GM12865 (cell line): Measurements from ENCODE around the gene FAM120AOS.

ENCODE experiments used
- DNase-seq: peaks from one replicate; pipeline ENCODE4 v3.0.0; 2010; ENCODE audit warnings: low read depth
- H3K4me3 ChIP-seq: 2 replicates; pipeline ENCODE4 v1.5.1; 2011; ENCODE audit warnings: mild to moderate bottlenecking, low read depth, low read length, control low read depth
- CTCF ChIP-seq: IDR thresholded peaks from 2 replicates; pipeline ENCODE4 v1.5.1; 2011; ENCODE audit warnings: low read length, control low read depth, low read depth, inconsistent platforms; ENCODE audit not compliant: insufficient read depth; ENCODE audit errors: missing control alignments

Gene FAM120AOS

GRCh38 chr9:93453047-93453914, at the start of gene FAM120AOS:
Gene FAM120AOS, minus strand, starts transcription at chr9:93453581. Its CDS starts 872 bp downstream, at chr9:93452709.
- TF ChIP-seq CTCF: no peak

GRCh38 chr9:93501406-93501805, 48.0 kb upstream of the FAM120AOS start:
- no peak for DNase-seq
- no peak for TF ChIP-seq CTCF
- H3K4me3 ChIP-seq: no peak overlapping the region

More at GRCh38 chr9:93453047-93453914, at the start of gene FAM120AOS:
- peak; percentile 95 for DNase-seq
- H3K4me3 ChIP-seq: peak within 1 kb of the TSS; percentile 74

GRCh38 chr9:93500571-93501298, 47.4 kb upstream of the FAM120AOS start:
- no peak for TF ChIP-seq CTCF
- no peak for DNase-seq
- no peak overlapping the region for H3K4me3 ChIP-seq

- H3K4me3 ChIP-seq: no peak overlapping the region
- DNase-seq: no peak
- no peak for TF ChIP-seq CTCF
These were observed 42.9 kb upstream of the FAM120AOS start for GRCh38 chr9:93496285-93496684.

- DNase-seq: no peak
These were observed 40.6 kb upstream of the FAM120AOS start for GRCh38 chr9:93493949-93494348.

GRCh38 chr9:93492327-93492726, 38.9 kb upstream of the FAM120AOS start:
- H3K4me3 ChIP-seq: no peak overlapping the region
- DNase-seq: no peak
- TF ChIP-seq CTCF: no peak

More at GRCh38 chr9:93493949-93494348, 40.6 kb upstream of the FAM120AOS start:
- TF ChIP-seq CTCF: no peak
- H3K4me3 ChIP-seq: no peak overlapping the region
